HepG2 (cell line): ENCODE results near the gene MS4A18. TPM values are rescaled to one million over a fixed set of nuclear protein-coding genes. Genes with fewer than 3 reads are reported as not detected.

Experiments
- ATAC-seq: fragments of 200-7000 bp; cut with Tn5 transposase; 3 replicates; pipeline ENCODE4 v1.9.1; 2020; ENCODE audit warnings: mild to moderate bottlenecking, moderate library complexity
- BruUV-seq: library from RNA; stranded (reverse); fragments of 400-500 nt; replicated peaks from 2 replicates; lab custom pipeline; 2021; lab: Mats Ljungman, UMichigan
- CTCF ChIA-PET: fragments of 300-600 bp; formaldehyde crosslinking; extraction: SDS; loops from one replicate; lab custom pipeline; 2021; ENCODE audit warnings: low total read pairs, inconsistent platforms, low intra/inter-chr PET ratio; lab: Yijun Ruan, JAX
- POLR2A ChIA-PET: fragments of 350-600 bp; sonication (Branson Sonifier 250); formaldehyde crosslinking; loops from one replicate; lab custom pipeline; 2020; ENCODE audit warnings: antibody characterized with exemption, inconsistent platforms; lab: Yijun Ruan, JAX
- DNase-seq: peaks from one replicate; pipeline ENCODE4 v3.0.0-alpha.2; 2015; ENCODE audit warnings: low spot score
- FAIRE-seq: peaks from 3 replicates; lab custom pipeline; 2011; peaks lifted over from hg19 to GRCh38; lab: Jason Lieb, UNC
- H2AFZ ChIP-seq: one replicate; pipeline ENCODE4 v1.6.1; 2011; ENCODE audit warnings: low read length, inconsistent platforms
- H3K27ac ChIP-seq: fragments of 300-600 bp; 3 replicates; pipeline ENCODE4 v1.8.0; 2011; ENCODE audit warnings: mixed run types, mild to moderate bottlenecking, mixed read lengths, low read length, inconsistent platforms; ENCODE audit not compliant: insufficient read depth; ENCODE audit errors: extremely low read length
- H3K27me3 ChIP-seq, 2 experiments: fragments of 200-600 bp in 1 of 2; 2 replicates in 1 of 2; 3 replicates in 1 of 2; pipeline versions ENCODE4 v1.6.0 to v1.8.0; 2011; ENCODE audit warnings: low read length in 2 of 2, mild to moderate bottlenecking in 2 of 2, moderate library complexity in 2 of 2, inconsistent platforms in 1 of 2; ENCODE audit not compliant: insufficient read depth in 2 of 2, control insufficient read depth in 1 of 2
- H3K36me3 ChIP-seq, 2 experiments: fragments of 200-600 bp in 1 of 2; replicated peaks in 1 of 2; 2 replicates in 1 of 2; 3 replicates in 1 of 2; pipeline versions ENCODE4 v1.5.1 to v1.8.0; 2011; ENCODE audit warnings: low read length in 2 of 2, inconsistent platforms in 1 of 2; ENCODE audit not compliant: insufficient read depth in 2 of 2, control insufficient read depth in 1 of 2
- H3K4me1 ChIP-seq: 2 replicates; pipeline ENCODE4 v1.5.1; 2012; ENCODE audit warnings: low read length, inconsistent platforms; ENCODE audit not compliant: insufficient read depth
- H3K4me2 ChIP-seq: 2 replicates; pipeline ENCODE4 v1.6.0; 2011; ENCODE audit warnings: low read depth, low read length, inconsistent platforms
- H3K4me3 ChIP-seq, 3 experiments: fragments of 200-600 bp in 1 of 3; sonication (generic), shearing (Covaris generic) in 1 of 3; replicated peaks in 1 of 3; 2 replicates each; pipeline ENCODE4 v1.5.1; 2011 to 2016; ENCODE audit warnings: low read length in 3 of 3, inconsistent platforms in 2 of 3, low read depth in 2 of 3, mild to moderate bottlenecking in 2 of 3, control low read depth in 1 of 3, mixed read lengths in 1 of 3; ENCODE audit not compliant: insufficient read depth in 1 of 3
- H3K79me2 ChIP-seq: one replicate; pipeline ENCODE4 v1.6.1; 2011; ENCODE audit warnings: low read length, inconsistent platforms; ENCODE audit not compliant: insufficient read depth
- H3K9ac ChIP-seq: 2 replicates; pipeline ENCODE4 v1.6.0; 2011; ENCODE audit warnings: mild to moderate bottlenecking, low read depth, low read length, inconsistent platforms; ENCODE audit not compliant: insufficient read depth
- H3K9me3 ChIP-seq: 2 replicates; pipeline ENCODE4 v1.5.1; 2012; ENCODE audit warnings: mild to moderate bottlenecking, low read length
- H4K20me1 ChIP-seq: 2 replicates; pipeline ENCODE4 v1.6.0; 2011; ENCODE audit warnings: inconsistent platforms, mild to moderate bottlenecking, low read length, moderate library complexity; ENCODE audit not compliant: insufficient read depth
- HMGXB3 ChIP-seq: sonication (generic); formaldehyde crosslinking; IDR thresholded peaks from 2 replicates; pipeline ENCODE4 v1.4.0; 2020; ENCODE audit warnings: missing genetic modification reagents, borderline replicate concordance
- LRRFIP1 ChIP-seq: sonication (generic); formaldehyde crosslinking; conservative IDR thresholded peaks from 2 replicates; pipeline ENCODE4 v1.4.0; 2020; ENCODE audit warnings: missing genetic modification reagents
- ZFP1 ChIP-seq: IDR thresholded peaks from 2 replicates; pipeline ENCODE4 v1.6.1; 2016
- WGBS: methylation state at CpG from one replicate; pipeline ENCODE4 v1.1.6; 2017; ENCODE audit warnings: low lambda C conversion rate; 5-methylcytosine and 5-hydroxymethylcytosine counted together
- in situ Hi-C: cut with HindIII; loops from 2 replicates; pipeline ENCODE4 v1.10.0; 2017; ENCODE audit warnings: low pct_unique_long_range_greater_than_20kb; ENCODE audit not compliant: extremely low pct_ligation_motif_present
- intact Hi-C: fragments of 100-400 bp; cut with micrococcal nuclease; formaldehyde crosslinking; loops from one replicate; pipeline ENCODE4 v1.10.0; 2022; ENCODE audit not compliant: unreplicated experiment
- polyA plus RNA-seq, 8 experiments: library from polyadenylated mRNA; depleted of rRNA in 3 of 8; stranded (reverse) in 7 of 8; unstranded in 1 of 8; fragments of >200 nt; fragmentation: Illumina TruSeq in 4 of 8; extraction: Trizol in 4 of 8; gene quantifications; 2 replicates each; pipeline versions ENCODE4 v1.2.1 to v1.2.3, GENCODE V29; 2011 to 2016; ENCODE audit warnings: low read depth in 4 of 8, missing spikeins in 1 of 8, mixed read lengths in 1 of 8; ENCODE audit not compliant: insufficient read depth in 1 of 8
- total RNA-seq, 5 experiments: library from RNA; depleted of rRNA; stranded (reverse); fragments of >200 nt; fragmentation: Illumina TruSeq; extraction: Trizol; gene quantifications; 2 replicates each; pipeline ENCODE4 v1.2.3, GENCODE V29; 2016; ENCODE audit warnings: low read depth in 1 of 5

Gene MS4A18
- total and polyA plus RNA-seq, 2 of the 13 experiments (the other 11 are each of a cell fraction or from before 2014, with no cell fraction given): not detected

- no peak for TF ChIP-seq ZFP1 (CRISPR knock-in tag)
- no peak for TF ChIP-seq LRRFIP1 (CRISPR knock-in tag)
- no peak for TF ChIP-seq HMGXB3
- WGBS: 37% methylated on average over 3 of the region's 5 CpGs
- CTCF ChIA-PET: no interaction called here
- H4K20me1 ChIP-seq: no peaks in the 10 kb centered on the region
- H3K79me2 ChIP-seq: no peaks in the 10 kb centered on the region
- no peaks in the 10 kb centered on the region for H3K36me3 ChIP-seq
- POLR2A ChIA-PET: no interaction called here
- no peak overlapping the region for H2AFZ ChIP-seq
- FAIRE-seq: no peak
- no peak overlapping the region for H3K4me2 ChIP-seq
- H3K27ac ChIP-seq: no peak overlapping the region
- in situ Hi-C loops (no loop called here), intact Hi-C loops (no loop called here)
- ATAC-seq: no peak
- no peaks in the 10 kb centered on the region for H3K9me3 ChIP-seq
- no peak for DNase-seq
- H3K27me3 ChIP-seq: peaks cover 0 to 4% of the 10 kb centered on the region in 2 experiments; a peak in 2 of 5 replicates
- no peaks in the 10 kb centered on the region for H3K4me1 ChIP-seq
- no peak overlapping the region for H3K4me3 ChIP-seq
- no TSS peak for BruUV-seq
- no peak overlapping the region for H3K9ac ChIP-seq
These were observed 6.6 kb upstream of the MS4A18 start for GRCh38 chr11:60717956-60718355.
